Activated CD8-positive, alpha-beta memory T cell treated with anti-CD3 and anti-CD28 coated beads, Interleukin-2, amount 50 U/mL, for 24 hours (primary cell): Measurements from ENCODE around the gene SNED1.

ENCODE experiments used
- DNase-seq: peaks from one replicate; pipeline ENCODE4 v3.0.0-alpha.2; 2020; ENCODE audit errors: extremely low read depth

Gene SNED1

GRCh38 chr2:241067501-241068135 lies 69.2 kb downstream of the SNED1 start:
- no peak for DNase-seq

GRCh38 chr2:241068136-241068941 lies 69.9 kb downstream of the SNED1 start:
- no peak for DNase-seq

- no peak for DNase-seq
These were observed 70.8 kb downstream of the SNED1 start for GRCh38 chr2:241068942-241069810.

DNA sequence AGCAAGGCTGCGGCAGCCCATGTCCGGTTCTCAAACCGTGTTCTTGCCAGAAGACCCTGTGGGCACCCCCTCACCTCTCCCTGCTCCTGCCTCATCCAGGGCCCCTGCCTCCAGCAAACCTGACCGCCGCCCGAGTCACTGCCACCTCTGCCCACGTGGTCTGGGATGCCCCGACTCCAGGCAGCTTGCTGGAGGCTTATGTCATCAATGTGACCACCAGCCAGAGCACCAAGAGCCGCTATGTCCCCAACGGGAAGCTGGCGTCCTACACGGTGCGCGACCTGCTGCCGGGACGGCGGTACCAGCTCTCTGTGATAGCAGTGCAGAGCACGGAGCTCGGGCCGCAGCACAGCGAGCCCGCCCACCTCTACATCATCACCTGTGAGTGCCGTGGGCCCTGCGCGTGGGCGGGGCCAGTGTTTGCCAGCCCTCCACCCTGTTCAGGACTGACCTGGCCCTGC lies 71.4 kb downstream of the SNED1 start:
- no peak for DNase-seq

- DNase-seq = no peak
These were observed 71.9 kb downstream of the SNED1 start for GRCh38 chr2:241070361-241070760.

DNA sequence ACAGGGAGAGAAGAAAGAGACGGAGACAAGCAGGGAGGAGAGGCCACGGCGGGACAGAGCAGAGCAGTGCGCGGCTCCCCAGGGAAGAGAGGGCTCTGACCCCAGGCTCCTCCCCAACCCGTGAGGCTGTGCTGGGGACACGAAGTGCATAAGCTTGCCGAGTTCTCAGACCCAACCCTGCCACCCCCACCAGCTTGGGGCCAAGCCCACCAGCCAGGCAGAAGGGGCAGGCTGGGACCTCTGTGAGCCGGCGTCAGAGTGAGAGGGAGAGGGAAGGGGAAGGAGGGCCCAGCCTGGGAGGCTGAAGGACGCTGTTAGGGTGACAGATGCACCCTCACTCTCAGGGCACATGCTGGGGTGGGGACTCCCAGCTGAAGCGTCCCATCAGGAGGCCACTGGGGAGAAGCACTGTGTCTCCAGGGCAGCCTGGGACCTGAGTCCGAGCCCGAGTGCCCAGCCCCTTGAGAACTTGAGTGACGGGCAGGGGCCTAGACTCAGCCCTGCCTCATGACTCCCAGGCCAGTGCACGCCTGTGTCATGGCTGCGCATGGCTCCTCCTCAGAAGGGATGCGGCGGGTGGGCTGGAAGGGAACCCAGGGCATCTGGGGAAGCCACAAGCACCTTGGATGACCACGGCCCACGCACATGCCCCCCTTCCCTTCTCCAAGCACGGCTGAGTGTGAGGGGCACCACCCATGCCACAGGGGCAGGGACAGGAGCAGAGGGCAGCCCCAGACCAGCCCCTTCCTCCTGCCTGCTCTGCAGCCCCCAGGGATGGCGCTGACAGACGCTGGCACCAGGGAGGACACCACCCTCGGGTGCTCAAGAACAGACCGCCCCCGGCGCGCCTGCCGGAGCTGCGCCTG lies 72.6 kb downstream of the SNED1 start:
- no peak for DNase-seq

DNA sequence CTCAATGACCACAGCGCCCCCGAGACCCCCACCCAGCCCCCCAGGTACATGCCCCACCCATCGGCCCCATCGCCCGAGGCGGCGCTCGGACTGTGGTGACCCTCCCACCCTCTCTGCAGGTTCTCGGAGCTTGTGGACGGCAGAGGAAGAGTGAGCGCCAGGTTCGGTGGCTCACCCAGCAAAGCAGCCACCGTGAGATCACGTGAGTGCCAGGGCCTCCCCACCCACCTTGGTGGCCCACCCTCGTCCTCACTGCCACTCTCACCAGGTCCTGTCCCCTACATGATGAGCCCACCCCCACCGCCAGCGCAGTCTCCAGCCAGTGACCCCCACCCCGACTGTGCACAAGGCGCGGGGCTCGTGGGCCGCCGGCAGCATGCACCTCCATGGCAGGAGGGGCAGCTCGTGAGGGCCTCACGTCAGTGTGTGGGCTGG lies 73.3 kb downstream of the SNED1 start:
- DNase-seq = no peak

- no peak for DNase-seq
These were observed 73.7 kb downstream of the SNED1 start for GRCh38 chr2:241072151-241072550.

DNA sequence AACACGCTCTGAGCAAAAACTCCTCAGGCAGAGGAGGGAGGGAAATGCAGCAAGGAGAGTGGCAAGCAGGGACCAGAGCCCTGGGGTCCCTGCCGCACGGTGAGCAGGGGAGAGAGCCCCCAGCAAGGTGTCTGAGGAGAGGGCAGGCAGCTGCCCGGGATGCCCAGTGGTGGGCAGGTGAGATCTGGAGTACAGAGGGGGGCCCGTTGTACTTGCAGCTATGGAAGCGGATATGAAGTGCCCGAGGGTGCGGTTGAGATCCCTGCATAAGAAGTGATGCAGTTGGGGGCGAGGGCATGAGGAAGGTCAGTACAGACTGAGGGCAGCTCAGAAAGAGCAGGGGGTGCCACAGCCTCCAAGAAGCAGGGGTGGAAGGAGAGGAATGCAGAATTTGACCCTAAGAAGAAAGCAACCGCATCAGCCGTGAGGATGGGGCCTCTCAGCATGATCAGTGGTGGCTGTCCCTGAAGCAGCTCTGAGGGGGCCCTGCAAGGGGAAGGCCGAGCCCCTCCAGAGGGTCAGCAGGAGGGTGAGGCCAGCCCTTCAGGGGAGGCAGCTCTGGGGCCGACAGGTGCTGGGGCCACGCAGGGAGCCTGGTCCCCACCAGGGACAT lies 74.2 kb downstream of the SNED1 start:
- no peak for DNase-seq

- DNase-seq = no peak
These were observed 75.0 kb downstream of the SNED1 start for GRCh38 chr2:241073166-241074064.

GRCh38 chr2:241074065-241074818 lies 75.8 kb downstream of the SNED1 start:
- no peak for DNase-seq

GRCh38 chr2:241074901-241075540 lies 76.6 kb downstream of the SNED1 start:
- no peak for DNase-seq

- DNase-seq = no peak
These were observed 82.2 kb downstream of the SNED1 start for GRCh38 chr2:241080405-241081189.

GRCh38 chr2:241081190-241081642 lies 82.8 kb downstream of the SNED1 start:
- DNase-seq = no peak

DNA sequence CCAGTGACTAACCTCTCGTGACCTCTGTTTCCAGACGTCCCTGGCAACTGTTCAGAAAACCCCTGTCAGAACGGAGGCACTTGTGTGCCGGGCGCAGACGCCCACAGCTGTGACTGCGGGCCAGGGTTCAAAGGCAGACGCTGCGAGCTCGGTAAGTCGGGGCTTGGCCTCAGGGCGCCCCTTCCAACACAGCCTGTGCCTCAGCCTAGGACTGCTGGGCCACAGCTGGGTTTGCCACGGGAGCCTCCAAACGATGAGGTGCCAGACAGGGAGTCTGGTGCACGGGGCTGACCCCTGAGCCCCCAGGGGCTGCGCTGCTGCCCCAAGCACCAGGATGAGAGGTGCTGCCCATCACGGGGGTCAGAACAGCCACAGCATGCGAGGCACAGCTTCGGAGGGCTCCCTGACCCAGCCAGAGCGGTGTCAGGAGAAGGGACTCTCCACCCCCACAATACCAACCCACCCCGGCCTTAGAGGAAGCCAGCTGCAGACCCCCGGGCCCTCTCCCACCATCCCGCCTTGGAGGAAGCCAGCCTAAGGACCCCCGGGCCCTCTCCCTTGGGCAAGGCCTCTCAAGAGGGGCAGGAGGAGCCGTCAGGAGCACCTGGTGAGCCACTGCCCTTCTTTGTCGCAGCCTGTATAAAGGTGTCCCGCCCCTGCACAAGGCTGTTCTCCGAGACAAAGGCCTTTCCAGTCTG lies 83.4 kb downstream of the SNED1 start:
- no peak for DNase-seq

GRCh38 chr2:241082341-241083090 lies 84.1 kb downstream of the SNED1 start:
- no peak for DNase-seq
